Measurements from ENCODE around the gene GNAI1.

- no peak for TF ChIP-seq CTCF (conservative IDR thresholded peaks at IDR 0.05; ENCODE audit: low read depth, low read length)
- TF ChIP-seq EZH2 (IDR thresholded peaks at IDR 0.05; ENCODE audit: borderline replicate concordance, low read depth, low read length, poor library complexity, severe bottlenecking): no peak
These were observed 102.0 kb downstream of the GNAI1 start for GRCh38 chr7:80236681-80237080.

Measured in A673 (cell line).